ENCODE results near the gene WDPCP. TPM values are rescaled to one million over a fixed set of nuclear protein-coding genes. Genes with fewer than 3 reads are reported as not detected.

WDPCP gene
- total and polyA plus RNA-seq, 2 of the 4 experiments (the other 2 are of a cell fraction): 2.2 to 10.2 TPM

GRCh38 chr2:63619328-63619727 lies 31.1 kb upstream of the WDPCP start:
- Histone ChIP-seq H3K9me1 (ENCODE audit: insufficient read depth, low read length) (no peaks in the 10 kb centered on the region; the same call in none of the 2 replicates), H3K56ac (ENCODE audit: extremely low read depth, insufficient read depth, low read length) (no peak overlapping the region), H4K5ac (ENCODE audit: low read depth, low read length) (no peak overlapping the region), H4K20me1 (ENCODE audit: insufficient read depth, low read length) (no peaks in the 10 kb centered on the region), H3K4ac (ENCODE audit: low read depth, low read length) (no peak overlapping the region), H3K9ac (ENCODE audit: low read depth, low read length) (no peak overlapping the region), H2AFZ (replicated peaks; ENCODE audit: low read length, poor library complexity) (no peak overlapping the region), H3K23ac (ENCODE audit: low read depth, low read length) (no peak overlapping the region), H3K18ac (ENCODE audit: low read depth, low read length) (no peak overlapping the region), H2BK5ac (ENCODE audit: low read depth, low read length, poor library complexity, severe bottlenecking) (no peak overlapping the region), H3K4me2 (ENCODE audit: low read depth, low read length) (no peak overlapping the region), H2BK15ac (ENCODE audit: low read depth, low read length) (no peak overlapping the region), H3K4me1 (ENCODE audit: control insufficient read depth, insufficient read depth, low read length) (peaks cover 1% of the 10 kb centered on the region; the same call in 1 of the 2 replicates), H3K9me3 (ENCODE audit: control insufficient read depth, insufficient read depth, low read length) (no peaks in the 10 kb centered on the region), H3K4me3 (ENCODE audit: insufficient read depth, low read depth, low read length) (no peak overlapping the region), H2AK5ac (ENCODE audit: low read depth, low read length) (no peak overlapping the region), H4K91ac (ENCODE audit: insufficient read depth, low read depth, low read length) (no peak overlapping the region), H3K27ac (ENCODE audit: insufficient read depth, low read length) (no peak overlapping the region), H4K8ac (ENCODE audit: low read depth in 2 of 2, low read length in 2 of 2) (no peak overlapping the region), H2AK9ac (replicated peaks; ENCODE audit: low read depth, low read length, poor library complexity) (no peak overlapping the region), H2BK20ac (ENCODE audit: low read depth, low read length) (no peak overlapping the region), H3K79me1 (ENCODE audit: low read depth in 1 of 2, low read length in 2 of 2) (no peaks in the 10 kb centered on the region), H3K36me3 (ENCODE audit: control insufficient read depth, insufficient read depth, low read length) (no peaks in the 10 kb centered on the region), H2BK120ac (ENCODE audit: low read depth, low read length) (no peak overlapping the region), H3K14ac (replicated peaks; ENCODE audit: low read depth, low read length) (no peak overlapping the region), H3K27me3 (ENCODE audit: control insufficient read depth, insufficient read depth, low read length) (no peaks in the 10 kb centered on the region; the same call in 1 of the 2 replicates)
- DNase-seq (no peak), ATAC-seq (ENCODE audit: low read depth) (no peak)
- no TSS peak for BruUV-seq (replicated peaks)
- intact Hi-C loops (cut with micrococcal nuclease): no loop called here
- ChIA-PET POLR2A (ENCODE audit: unreplicated experiment) (no interaction called here), CTCF (no interaction called here)
- in situ Hi-C loops (cut with MboI; ENCODE audit: low sequenced_read_pairs): no loop called here
- WGBS, 2 experiments (ENCODE audit: extremely low coverage in 2 of 2, insufficient read length in 1 of 2): 33% methylated on average over 1 of the region's 2 CpGs; no CpG with 5 or more reads in 1 of the 2 experiments
- dilution Hi-C loops (cut with HindIII; ENCODE audit: low sequenced_read_pairs, unreplicated experiment): no loop called here
- TF ChIP-seq CHD1 (IDR thresholded peaks at IDR 0.05; ENCODE audit: low read depth, low read length): no peak
- TF ChIP-seq MAFK (IDR thresholded peaks at IDR 0.05; ENCODE audit: low read depth, low read length): no peak
- no peak for TF ChIP-seq SMC3 (IDR thresholded peaks at IDR 0.05; ENCODE audit: low read depth, low read length)
- TF ChIP-seq BHLHE40 (IDR thresholded peaks at IDR 0.05; ENCODE audit: low read depth, low read length): no peak
- TF ChIP-seq FOS (IDR thresholded peaks at IDR 0.05; ENCODE audit: low read depth, low read length): no peak
- no peak for TF ChIP-seq RAD21 (IDR thresholded peaks at IDR 0.05; ENCODE audit: low read length)
- no peak for TF ChIP-seq MXI1 (IDR thresholded peaks at IDR 0.05; ENCODE audit: borderline replicate concordance, low read depth, low read length)
- no peak for TF ChIP-seq NFE2L2 (IDR thresholded peaks at IDR 0.05; ENCODE audit: low read depth, low read length)
- TF ChIP-seq, protein P1, sequence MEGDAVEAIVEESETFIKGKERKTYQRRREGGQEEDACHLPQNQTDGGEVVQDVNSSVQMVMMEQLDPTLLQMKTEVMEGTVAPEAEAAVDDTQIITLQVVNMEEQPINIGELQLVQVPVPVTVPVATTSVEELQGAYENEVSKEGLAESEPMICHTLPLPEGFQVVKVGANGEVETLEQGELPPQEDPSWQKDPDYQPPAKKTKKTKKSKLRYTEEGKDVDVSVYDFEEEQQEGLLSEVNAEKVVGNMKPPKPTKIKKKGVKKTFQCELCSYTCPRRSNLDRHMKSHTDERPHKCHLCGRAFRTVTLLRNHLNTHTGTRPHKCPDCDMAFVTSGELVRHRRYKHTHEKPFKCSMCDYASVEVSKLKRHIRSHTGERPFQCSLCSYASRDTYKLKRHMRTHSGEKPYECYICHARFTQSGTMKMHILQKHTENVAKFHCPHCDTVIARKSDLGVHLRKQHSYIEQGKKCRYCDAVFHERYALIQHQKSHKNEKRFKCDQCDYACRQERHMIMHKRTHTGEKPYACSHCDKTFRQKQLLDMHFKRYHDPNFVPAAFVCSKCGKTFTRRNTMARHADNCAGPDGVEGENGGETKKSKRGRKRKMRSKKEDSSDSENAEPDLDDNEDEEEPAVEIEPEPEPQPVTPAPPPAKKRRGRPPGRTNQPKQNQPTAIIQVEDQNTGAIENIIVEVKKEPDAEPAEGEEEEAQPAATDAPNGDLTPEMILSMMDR (conservative IDR thresholded peaks at IDR 0.05; ENCODE audit: low read depth, low read length): no peak
- TF ChIP-seq RCOR1 (IDR thresholded peaks at IDR 0.05; ENCODE audit: insufficient replicate concordance, low read length): no peak
- TF ChIP-seq POLR2A (IDR thresholded peaks at IDR 0.05; ENCODE audit: low read depth, low read length): no peak
- TF ChIP-seq, protein P2, sequence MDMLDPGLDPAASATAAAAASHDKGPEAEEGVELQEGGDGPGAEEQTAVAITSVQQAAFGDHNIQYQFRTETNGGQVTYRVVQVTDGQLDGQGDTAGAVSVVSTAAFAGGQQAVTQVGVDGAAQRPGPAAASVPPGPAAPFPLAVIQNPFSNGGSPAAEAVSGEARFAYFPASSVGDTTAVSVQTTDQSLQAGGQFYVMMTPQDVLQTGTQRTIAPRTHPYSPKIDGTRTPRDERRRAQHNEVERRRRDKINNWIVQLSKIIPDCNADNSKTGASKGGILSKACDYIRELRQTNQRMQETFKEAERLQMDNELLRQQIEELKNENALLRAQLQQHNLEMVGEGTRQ (IDR thresholded peaks at IDR 0.05; ENCODE audit: low read depth, low read length): no peak
- TF ChIP-seq, protein P3, sequence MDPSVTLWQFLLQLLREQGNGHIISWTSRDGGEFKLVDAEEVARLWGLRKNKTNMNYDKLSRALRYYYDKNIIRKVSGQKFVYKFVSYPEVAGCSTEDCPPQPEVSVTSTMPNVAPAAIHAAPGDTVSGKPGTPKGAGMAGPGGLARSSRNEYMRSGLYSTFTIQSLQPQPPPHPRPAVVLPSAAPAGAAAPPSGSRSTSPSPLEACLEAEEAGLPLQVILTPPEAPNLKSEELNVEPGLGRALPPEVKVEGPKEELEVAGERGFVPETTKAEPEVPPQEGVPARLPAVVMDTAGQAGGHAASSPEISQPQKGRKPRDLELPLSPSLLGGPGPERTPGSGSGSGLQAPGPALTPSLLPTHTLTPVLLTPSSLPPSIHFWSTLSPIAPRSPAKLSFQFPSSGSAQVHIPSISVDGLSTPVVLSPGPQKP (IDR thresholded peaks at IDR 0.05; ENCODE audit: borderline replicate concordance, low read depth, low read length): no peak
- no peak for TF ChIP-seq MAZ (IDR thresholded peaks at IDR 0.05; ENCODE audit: borderline replicate concordance, low read depth, low read length)
- TF ChIP-seq RFX5 (IDR thresholded peaks at IDR 0.05; ENCODE audit: low read depth, low read length): no peak
- no peak for TF ChIP-seq CEBPB (IDR thresholded peaks at IDR 0.05; ENCODE audit: low read depth, low read length)

Data from IMR-90 (cell line).